PC-3 (cell line): Measurements from ENCODE around the gene CDC37L1.

Experiments
- EZH2 ChIP-seq: fragments of 300-600 bp; sonication (generic); IDR thresholded peaks from one replicate; pipeline ENCODE4 v1.6.1; 2017; ENCODE audit warnings: antibody characterized with exemption, mild to moderate bottlenecking, low read length; ENCODE audit not compliant: unreplicated experiment
- TF ChIP-seq, protein P1 (sequence below): fragments of 300-600 bp; sonication (generic); conservative IDR thresholded peaks from 2 replicates; pipeline ENCODE4 v1.5.1; 2017; ENCODE audit warnings: antibody characterized with exemption, low read depth, mild to moderate bottlenecking, low read length

GRCh38 chr9:4706971-4707622, 27.7 kb downstream of the CDC37L1 start:
- TF ChIP-seq, protein P1, sequence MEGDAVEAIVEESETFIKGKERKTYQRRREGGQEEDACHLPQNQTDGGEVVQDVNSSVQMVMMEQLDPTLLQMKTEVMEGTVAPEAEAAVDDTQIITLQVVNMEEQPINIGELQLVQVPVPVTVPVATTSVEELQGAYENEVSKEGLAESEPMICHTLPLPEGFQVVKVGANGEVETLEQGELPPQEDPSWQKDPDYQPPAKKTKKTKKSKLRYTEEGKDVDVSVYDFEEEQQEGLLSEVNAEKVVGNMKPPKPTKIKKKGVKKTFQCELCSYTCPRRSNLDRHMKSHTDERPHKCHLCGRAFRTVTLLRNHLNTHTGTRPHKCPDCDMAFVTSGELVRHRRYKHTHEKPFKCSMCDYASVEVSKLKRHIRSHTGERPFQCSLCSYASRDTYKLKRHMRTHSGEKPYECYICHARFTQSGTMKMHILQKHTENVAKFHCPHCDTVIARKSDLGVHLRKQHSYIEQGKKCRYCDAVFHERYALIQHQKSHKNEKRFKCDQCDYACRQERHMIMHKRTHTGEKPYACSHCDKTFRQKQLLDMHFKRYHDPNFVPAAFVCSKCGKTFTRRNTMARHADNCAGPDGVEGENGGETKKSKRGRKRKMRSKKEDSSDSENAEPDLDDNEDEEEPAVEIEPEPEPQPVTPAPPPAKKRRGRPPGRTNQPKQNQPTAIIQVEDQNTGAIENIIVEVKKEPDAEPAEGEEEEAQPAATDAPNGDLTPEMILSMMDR: no peak
- no peak for TF ChIP-seq EZH2
